Measurements from ENCODE around the gene MCF2L2. TPM values are rescaled to one million over a fixed set of nuclear protein-coding genes. Genes with fewer than 3 reads are reported as not detected.

The MCF2L2 gene
- total RNA-seq, 4 donors from 2014 or later = 0.61 to 2.9 (median 1.3) TPM

DNA sequence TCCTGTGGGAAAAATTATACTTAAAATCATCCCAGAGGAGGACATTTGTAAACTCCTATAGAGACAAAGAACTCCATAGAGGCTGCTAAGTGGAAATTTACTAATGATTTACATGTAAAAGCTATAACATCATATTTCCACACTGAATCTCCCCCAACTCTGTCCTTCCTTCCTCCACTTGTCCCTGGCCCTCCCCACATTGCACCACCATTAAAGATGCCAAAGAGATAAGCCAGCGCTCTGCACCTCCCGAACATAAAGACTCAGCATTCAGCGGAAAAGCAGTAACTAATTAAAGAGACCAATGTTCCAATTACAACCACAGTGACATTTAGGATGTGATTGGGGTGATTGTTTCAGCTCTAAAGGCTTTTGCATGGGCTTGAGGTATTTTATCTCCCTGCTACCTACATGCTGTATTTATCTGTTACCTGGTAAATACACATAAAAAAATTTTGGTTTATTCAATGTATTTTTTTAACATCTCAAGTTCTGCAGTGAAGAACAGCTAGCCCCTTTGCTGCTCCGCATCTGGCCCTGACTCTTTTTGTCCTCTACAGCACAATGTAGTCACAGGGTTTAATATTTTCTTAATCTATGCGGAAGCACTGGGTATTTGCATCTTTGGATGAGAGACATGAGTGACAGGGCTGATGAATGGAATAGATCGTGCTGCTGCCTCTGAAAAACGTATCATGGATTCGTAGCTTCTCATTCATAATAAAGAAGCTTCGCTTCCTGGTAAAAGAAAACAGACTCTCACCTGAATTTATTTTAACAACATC is 210.7 kb downstream of the MCF2L2 start:
- intact Hi-C loops (cut with DNase I) = no loop called here
- no peak for DNase-seq
- TF ChIP-seq, protein P1, sequence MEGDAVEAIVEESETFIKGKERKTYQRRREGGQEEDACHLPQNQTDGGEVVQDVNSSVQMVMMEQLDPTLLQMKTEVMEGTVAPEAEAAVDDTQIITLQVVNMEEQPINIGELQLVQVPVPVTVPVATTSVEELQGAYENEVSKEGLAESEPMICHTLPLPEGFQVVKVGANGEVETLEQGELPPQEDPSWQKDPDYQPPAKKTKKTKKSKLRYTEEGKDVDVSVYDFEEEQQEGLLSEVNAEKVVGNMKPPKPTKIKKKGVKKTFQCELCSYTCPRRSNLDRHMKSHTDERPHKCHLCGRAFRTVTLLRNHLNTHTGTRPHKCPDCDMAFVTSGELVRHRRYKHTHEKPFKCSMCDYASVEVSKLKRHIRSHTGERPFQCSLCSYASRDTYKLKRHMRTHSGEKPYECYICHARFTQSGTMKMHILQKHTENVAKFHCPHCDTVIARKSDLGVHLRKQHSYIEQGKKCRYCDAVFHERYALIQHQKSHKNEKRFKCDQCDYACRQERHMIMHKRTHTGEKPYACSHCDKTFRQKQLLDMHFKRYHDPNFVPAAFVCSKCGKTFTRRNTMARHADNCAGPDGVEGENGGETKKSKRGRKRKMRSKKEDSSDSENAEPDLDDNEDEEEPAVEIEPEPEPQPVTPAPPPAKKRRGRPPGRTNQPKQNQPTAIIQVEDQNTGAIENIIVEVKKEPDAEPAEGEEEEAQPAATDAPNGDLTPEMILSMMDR (IDR thresholded peaks at IDR 0.05) = no peak
- TF ChIP-seq POLR2A (IDR thresholded peaks at IDR 0.05) = no peak
- no peaks in the 10 kb centered on the region for H3K27me3 ChIP-seq
- H3K9me3 ChIP-seq = no peaks in the 10 kb centered on the region
- whole genome bisulfite sequencing, 2 donors = 48 to 71% methylated on average over 8 to 9 of the region's 9 CpGs
- no peaks in the 10 kb centered on the region for H3K36me3 ChIP-seq
- no peak overlapping the region for H3K27ac ChIP-seq
- peaks cover 0 to 9% (median 0%) of the 10 kb centered on the region in 3 donors for H3K4me1 ChIP-seq
- H3K4me3 ChIP-seq = no peak overlapping the region

DNA sequence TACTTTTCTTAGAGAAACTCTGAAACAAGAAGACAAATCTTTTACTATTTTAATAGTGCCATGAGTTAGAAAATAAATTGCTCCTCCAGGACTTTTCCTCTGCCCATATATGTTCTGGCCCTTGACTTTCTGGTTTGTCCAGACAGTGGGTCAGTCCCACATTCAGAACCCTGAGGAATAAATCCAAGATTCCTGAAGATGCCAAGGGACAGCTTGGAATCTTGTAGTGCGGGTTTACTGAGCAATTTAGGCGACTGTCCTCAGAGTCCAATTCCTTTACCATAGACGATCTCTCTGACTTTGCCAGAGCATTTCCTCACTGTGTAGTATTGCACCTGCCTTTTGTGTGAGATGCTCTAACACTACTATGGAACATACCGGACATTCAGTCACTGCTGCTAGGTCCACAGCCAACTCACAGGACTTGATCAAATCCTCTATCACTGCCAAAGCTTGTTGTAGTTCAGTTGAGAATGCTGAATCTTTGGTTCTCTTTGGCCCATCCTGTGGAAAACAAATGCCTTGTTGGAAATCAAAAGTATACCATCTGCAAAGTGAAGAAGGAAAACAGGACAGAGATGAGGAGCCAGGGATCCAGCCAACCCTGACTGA is 212.7 kb downstream of the MCF2L2 start:
- no peaks in the 10 kb centered on the region for H3K27me3 ChIP-seq
- no peaks in the 10 kb centered on the region for H3K9me3 ChIP-seq
- H3K27ac ChIP-seq = no peak overlapping the region
- 81 to 89% methylated on average over 3 to 4 of the region's 4 CpGs for WGBS, 2 donors
- H3K4me3 ChIP-seq = no peak overlapping the region
- H3K4me1 ChIP-seq = peaks cover 0 to 16% (median 0%) of the 10 kb centered on the region in 3 donors
- H3K36me3 ChIP-seq = no peaks in the 10 kb centered on the region
- no peak for TF ChIP-seq POLR2A (IDR thresholded peaks at IDR 0.05)
- TF ChIP-seq, protein P1 (IDR thresholded peaks at IDR 0.05) = no peak
- DNase-seq = no peak
- intact Hi-C loops (cut with DNase I) = no loop called here

DNA sequence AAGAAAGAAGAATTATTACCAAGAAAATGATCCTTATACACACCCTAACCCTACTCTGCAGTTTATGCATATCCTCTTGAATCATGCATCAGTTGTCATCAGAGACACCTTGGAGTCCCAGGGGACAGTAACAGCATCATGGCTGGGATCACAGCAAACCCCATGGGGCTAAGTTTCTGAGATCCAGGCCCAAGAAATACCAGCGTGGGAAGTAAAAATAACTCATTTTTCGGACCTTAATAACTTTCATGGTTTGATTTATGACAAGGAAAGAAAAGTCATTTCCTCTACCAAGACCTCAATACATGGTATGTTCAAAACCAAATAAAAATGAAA is 214.2 kb downstream of the MCF2L2 start:
- intact Hi-C loops (cut with DNase I) = no loop called here

DNA sequence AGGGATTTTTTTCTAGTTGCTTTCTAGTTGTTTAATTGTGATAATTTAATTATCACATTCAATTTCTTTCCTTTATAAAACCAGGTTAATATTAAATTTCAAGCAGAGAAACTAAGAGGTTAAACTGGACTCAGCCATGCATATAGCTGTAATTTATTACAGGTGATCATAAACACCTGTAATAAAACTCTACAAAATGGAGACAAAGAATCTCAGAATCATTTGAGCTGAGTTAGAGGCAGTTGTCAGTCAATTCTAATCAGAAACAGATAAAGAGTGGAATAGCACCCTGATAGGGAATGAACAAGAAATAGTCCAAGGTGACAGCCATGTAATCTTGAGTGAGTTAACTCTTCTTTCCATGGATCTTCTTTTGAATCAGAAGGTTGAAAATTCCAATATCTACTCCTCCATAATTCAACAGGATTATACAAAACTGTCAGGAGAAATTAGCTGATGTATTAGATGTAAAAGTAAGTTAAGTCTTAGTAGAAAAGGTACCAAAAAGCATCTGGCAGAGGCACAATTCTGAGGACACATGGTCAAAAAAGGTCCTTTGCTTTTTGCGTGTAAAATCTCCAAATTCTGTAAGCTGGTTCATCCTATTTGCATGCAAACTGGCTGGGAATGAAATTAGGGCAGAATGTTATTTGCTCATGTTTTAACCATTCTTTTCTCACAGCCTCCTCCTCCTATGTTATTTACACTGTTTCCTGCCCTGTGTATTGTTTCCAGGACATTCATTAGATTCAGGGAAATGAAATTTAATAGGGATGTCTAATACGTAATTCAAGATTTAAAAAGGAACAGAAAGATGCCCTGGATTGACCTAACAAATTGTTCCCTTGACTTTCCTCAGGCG is 214.8 kb downstream of the MCF2L2 start:
- DNase-seq = no peak

More for the DNA sequence above, 214.2 kb downstream of the MCF2L2 start:
- no peak for TF ChIP-seq POLR2A (IDR thresholded peaks at IDR 0.05)
- TF ChIP-seq, protein P1 (IDR thresholded peaks at IDR 0.05) = no peak
- no peaks in the 10 kb centered on the region for H3K36me3 ChIP-seq
- H3K27me3 ChIP-seq = no peaks in the 10 kb centered on the region
- H3K9me3 ChIP-seq = no peaks in the 10 kb centered on the region
- H3K27ac ChIP-seq = no peak overlapping the region
- no peak for DNase-seq
- 41 to 53% methylated on average over 2 of the region's 2 CpGs for WGBS, 2 donors
- H3K4me1 ChIP-seq = peaks cover 0 to 24% (median 0%) of the 10 kb centered on the region in 3 donors
- no peak overlapping the region for H3K4me3 ChIP-seq

More for the DNA sequence above, 214.8 kb downstream of the MCF2L2 start:
- Histone ChIP-seq H3K4me1 (peaks cover 0 to 24% (median 0%) of the 10 kb centered on the region in 3 donors), H3K27ac (no peak overlapping the region), H3K36me3 (no peaks in the 10 kb centered on the region), H3K9me3 (no peaks in the 10 kb centered on the region), H3K4me3 (no peak overlapping the region), H3K27me3 (no peaks in the 10 kb centered on the region)
- WGBS, 2 donors = 56 to 75% methylated on average over 3 of the region's 3 CpGs
- intact Hi-C loops (cut with DNase I) = no loop called here
- TF ChIP-seq, protein P1 (IDR thresholded peaks at IDR 0.05) = no peak
- TF ChIP-seq POLR2A (IDR thresholded peaks at IDR 0.05) = no peak
